NCI-H82 treated with DMSO at 0.1 percent for 48 hours (cell line): Measurements from ENCODE around the gene FAR2.
"Not testable (repeated sequence)": the region's sequence is repeated elsewhere in the genome, so short reads cannot be mapped to it uniquely, and the experiment has no call there.

Source experiments
- DNase-seq: peaks from one replicate; lab custom pipeline; 2025; ENCODE audit not compliant: unreplicated experiment; lab: John Stamatoyannopoulos, UW

FAR2 gene

DNA sequence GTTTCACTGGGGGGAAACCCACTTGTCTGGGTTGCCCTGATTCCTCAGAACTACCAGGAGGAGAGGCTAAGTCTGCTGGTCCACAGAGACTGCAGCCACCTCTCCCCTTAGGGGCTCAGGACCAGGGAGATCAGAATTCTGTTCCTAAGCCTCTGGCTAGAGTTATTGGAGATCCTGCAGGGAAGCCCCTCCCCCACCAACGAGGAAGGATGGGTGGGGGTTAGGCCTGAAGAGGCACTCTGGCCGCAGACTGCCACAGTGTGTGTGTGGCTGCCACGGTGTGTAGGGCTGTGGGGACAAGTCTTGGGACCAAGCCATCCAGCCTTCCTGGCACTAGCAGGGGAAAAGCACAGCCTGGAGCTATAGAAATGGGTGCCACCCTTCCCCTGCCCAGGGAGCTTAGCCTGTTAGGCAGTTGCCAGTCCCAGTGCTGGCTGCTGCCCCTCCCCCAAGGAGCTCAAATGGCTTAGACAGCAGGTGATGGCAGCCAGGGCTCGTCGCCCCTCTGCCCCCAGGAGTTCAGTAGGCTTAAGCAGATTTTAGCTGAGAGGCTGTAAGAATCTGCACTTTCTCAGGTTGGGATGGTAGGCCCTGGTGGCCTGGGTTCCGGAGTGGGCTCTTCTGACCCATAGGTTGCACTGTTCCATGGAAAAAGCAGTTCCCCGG, 124.2 kb downstream of the FAR2 start:
- DNase-seq: peak; percentile 64

DNA sequence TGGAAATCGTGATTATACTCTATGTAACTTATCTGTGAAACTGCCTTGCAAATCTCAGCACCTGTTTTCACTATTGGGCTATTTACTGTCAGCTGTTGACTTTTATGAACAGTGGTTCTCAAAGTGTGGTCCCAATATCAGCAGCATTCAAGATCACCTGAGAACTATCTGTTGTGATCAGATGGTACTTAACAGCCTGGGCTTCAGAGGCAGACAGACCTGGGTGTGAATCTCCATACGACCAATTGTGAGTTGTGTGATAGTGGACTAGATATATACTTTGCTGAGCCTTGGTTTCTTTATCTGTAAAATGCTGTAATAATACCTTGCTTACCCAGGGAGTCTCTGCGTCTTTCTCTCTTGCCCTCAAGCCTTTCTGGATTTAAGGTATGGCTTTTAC, 126.8 kb downstream of the FAR2 start:
- no peak for DNase-seq

DNA sequence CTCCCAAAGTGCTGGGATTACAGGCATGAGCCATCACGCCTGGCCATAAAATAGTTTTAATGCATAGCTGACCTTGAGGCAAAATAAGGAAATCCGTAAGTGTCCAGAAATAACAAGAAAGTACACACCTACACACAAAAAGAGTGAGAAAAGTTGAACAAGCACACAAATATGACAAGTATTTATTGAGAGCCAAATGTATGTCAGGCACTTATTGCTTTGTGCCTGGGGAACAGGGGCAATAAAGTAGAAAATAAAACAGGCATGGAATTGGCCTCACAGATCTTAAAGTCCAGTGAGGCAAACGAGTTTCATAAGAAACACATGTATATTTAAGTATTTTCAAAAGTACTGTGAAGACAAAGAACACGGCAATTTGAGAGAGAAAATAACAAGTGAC, 128.2 kb downstream of the FAR2 start:
- DNase-seq: no peak

DNA sequence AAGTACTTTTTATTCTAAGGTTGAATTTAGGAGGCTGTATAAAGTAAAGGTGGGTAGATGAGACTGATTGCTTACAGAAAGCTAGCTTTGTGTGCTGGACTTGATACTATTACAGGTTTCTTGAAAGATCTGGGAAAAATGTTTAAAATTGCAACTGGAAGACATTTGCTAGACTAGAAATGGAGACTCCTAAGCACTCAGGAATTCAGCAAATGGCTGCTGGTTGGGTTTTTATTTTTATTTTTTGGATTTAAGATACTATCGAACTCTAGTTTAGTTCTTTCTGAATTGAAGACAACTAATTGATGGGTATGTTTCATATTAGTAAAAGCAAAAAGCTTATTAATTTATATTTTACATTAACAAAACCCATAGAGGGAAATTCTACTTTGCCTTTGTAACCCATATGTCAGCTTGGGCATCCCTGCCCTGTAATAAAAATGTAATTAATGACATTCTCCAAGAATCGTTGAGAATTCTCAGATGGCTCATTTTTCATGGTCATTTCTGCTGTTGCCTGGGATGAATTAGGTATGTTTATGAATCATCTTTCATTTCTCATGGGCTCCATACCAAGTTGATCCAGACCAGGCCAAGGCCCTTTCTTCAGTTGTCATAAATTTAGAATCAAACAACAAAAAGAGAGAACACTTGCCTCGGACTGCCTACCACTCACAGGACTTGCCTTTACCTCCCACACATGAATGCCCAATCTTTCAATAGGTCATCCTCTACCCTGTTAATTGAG, 129.8 kb downstream of the FAR2 start:
- no peak for DNase-seq

DNA sequence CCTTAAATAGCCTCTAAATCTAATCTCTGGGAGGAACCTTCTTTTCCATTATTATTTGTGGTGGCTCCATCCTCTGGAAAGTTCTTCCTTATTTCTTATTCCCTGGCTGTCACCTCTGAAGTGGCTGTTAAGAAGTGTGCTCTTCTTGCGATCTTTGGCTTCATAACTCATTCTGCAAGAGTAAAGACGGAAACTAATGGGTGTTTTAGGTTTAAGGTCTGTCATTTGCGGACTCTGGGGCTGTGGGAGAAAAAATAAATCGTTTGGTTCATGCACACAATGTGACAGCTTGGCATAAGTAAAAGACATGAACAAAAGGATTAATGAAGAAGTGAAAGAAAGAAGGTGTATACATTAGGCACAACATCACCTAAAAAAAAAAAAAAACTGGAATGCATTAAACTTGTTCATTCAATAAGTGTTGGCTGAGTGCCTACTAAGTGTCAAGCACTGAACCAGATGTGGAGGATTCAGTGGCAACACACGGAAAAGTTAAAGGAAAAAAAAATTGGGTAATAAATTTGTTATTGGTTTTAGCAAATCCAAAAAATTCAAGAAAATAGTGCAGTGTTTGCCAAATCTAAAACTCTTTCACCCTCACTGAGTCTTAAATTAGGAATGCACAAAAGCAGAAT, 132.4 kb downstream of the FAR2 start:
- no peak for DNase-seq

DNA sequence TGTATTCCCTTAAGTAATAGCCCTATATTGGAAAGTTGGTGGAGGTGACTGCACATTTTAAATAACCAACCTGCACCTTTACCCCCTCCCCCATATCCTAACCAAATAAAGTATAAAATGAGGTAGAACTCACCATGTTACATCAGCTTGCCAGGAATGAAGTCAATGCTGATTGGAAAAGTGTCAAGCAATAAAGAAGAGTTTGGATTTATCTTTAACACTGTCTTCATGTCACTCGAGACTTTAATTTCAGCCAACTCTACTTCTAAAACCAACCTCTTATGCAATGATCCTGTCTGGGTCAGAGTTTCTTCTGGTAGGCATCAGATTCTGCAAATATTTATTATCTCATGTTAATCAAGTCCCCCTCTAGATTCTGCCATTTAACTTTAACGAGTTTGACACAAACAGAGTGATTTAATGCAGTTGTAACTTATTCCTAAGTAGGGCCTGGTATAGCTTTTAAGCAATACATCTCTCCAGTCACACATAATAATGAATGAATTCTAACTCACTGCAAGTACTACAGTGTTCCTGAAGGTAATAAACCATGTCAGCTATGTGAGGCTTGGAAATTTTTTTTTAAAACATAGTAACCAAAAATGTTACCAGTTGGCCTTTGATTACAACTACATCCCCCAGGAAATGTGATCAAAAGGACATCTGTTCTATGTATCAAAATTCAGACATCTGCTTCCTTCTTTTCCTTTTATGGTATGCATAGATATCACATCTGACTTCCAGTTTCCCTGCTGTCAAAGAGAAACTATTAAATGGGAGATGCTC, 133.1 kb downstream of the FAR2 start:
- no peak for DNase-seq

DNA sequence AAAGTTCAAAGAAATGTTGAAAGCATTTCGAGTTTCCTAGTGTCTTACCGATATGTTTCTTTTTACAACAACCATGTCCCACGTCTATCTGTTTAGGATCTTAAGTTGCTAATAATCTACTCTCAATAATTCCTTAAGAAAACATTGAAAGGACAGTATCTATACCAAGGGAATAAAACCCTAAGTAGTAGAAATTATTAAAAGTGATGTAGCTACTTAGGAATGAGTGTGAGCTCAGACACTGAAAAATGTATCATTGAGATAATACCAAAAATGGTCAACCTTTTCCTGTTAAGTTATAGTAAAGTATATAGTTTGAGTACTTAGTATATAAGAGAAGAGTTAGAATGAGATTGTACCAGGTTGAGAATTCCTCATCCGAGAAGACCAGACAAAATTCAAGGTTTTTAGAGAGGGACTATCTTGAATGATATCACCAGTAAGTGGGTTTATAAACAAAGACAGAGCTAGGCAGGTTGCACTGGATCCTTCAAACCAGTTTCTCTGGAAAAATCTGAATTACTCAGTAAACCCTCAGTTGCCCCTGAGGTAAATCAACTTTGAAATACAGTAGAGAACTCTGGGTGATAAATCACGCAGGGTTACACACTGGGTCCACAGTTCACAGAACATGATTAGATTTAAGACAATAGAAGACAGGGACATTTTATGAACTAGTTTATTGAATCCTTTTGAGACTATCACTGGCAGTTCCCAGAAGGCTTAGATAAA, 135.1 kb downstream of the FAR2 start:
- DNase-seq: no peak

DNA sequence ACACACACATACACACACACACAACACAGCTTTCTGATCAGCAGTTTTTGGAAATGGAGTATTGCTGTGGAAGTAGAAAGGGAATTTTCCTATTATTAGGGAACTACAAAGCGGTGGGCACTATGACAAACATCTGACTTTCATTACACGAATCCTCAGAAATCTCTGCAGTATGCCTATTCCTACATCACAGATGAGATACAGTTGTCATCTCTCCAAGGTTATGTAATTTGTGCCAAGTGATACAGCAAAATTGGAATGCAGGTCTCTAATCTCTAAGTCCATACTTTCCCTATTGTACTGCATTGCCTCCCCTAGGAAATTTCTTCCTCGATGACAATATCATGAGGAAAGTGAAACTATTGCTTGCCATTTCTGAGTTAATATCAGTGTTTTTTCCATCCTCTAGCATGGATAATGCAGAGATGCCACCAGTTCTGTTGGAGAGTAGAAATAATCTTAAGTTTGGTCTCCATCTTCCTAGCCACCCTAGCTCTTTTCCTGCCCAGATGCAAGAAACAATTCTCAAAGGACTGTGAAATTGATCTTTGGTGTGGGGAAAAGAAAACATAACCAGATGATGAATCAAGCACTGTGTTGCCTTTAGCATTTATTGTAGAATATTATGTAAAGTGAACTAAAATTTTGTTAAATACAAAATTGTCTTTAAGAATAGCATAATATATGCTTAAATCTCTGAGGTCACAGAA, 137.2 kb downstream of the FAR2 start:
- DNase-seq: no peak

DNA sequence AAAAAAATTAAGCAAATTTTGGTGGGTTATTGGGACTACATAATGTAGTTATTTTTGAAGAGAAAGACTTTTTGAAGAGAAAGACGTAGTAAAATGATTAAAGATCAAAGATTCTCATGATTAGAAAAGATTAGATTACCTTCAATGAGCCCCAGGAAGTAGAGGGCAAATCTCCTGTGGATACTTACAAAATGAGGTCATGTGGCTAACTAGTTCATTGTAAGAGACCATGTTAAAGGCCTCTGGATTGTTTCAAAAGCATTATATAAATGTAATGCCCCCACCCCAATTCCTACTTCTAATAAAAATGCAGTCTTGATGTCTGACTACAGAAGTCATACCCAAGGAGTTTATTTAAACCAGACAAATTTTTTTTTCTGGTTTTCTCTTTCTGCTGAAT, 138.5 kb downstream of the FAR2 start:
- no peak for DNase-seq

DNA sequence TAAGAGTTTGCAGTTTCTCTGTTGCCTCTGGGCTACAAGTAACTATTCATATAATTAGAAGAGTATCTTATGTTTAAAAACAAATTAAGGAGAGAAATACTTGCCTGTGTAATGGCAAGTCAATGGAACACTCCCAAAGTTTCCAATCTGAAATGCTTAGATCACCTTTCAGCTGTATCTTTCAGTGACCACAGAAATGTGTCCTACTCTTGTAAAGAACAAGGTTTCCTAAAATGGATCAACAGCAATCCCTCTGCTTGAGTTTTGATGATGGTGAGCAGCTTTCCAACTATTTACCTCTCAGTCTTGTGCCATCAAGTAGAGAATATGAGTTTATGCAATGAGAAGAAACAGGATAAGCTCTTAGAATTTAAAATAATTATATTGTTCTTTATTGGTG, 139.0 kb downstream of the FAR2 start:
- no peak for DNase-seq

DNA sequence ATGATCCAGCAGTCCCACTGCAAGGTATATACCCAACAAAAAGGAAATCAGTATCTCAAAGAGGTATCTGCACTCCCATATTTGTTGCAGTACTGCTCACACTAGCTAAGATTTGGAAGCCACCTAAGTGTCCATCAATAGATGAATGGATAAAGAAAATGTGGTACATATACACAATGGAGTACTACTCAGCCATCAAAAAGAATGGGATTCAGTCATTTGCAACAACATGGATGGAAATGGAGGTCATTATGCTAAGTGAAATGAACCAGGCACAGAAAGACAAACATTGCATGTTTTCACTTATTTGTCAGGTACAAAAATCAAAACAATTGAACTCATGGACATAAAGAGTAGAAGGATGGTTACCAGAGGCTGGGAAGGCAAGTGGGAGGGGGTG, 141.4 kb downstream of the FAR2 start:
- not testable (repeated sequence) for DNase-seq

DNA sequence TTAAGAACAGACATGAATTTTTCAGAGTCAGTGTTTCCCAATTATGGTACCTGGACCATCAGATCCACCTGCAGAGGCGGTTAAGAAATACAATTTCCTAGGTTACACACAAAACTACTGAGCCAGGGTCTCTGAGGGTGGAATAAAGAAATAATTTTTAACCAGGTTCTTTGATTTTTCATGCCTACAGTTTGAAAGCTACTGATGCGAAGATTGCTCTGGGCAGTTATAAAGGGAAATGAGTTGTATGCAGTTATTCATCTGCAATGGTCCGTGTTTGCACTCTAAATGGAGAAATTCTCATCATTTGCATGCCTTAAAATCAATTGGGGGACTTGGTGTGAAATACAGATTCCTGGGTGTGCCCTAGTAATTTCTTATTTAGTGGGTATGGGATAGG, 142.1 kb downstream of the FAR2 start:
- no peak for DNase-seq

DNA sequence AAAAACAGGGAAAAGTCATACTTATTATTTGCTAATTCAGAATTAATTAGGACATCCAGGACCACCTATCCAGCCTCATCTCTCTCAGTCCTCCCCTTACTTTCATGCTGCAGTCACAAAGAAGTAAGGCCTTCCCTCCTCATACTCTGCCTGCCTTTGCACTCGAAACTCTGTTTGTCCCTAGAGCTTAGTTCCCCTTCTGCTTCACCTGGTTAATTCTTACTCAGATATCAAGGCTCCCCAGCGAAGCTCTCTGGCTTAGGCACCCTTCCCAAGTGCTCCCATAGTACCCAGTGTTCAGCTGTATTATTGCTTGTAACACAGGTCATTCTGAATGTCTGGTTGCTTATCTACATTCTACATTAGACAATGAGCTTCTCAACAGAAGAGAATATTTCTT, 150.6 kb downstream of the FAR2 start:
- DNase-seq: no peak

DNA sequence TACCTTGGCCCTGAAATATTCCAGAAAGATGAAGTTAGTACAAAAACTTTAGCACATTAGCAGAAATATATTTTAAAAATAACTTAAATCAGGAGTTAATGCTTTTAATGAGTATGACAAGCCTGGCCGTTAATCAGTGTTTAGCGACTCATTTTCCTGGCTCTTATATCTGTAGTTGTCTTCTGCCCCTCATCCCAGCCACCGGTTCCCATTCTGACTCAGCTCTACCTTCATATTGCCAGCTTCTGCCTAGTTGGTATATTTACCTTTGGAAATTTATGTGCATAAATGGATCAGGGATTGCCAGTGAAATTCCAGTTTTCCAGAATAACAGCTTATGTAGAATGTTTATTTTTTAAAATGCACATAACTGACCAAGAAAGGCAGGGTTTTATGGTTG, 152.0 kb downstream of the FAR2 start:
- DNase-seq: no peak

DNA sequence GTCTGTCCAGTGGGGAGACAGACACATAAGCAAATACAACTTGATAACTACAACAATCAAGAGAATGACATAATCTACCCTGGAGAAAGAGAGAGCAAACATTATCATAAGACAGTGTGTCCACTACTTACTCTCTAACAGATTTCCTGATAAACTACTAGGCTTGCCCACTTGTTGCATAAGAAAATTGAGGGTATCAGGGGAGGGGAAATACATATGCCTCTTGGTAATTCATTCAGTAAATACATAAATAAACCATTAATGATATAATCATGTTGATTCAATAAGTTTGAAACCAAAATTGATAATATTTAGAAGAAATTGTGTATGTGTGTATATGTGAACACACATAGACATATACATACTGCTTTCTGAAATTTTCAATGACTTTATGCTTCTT, 155.3 kb downstream of the FAR2 start:
- no peak for DNase-seq

DNA sequence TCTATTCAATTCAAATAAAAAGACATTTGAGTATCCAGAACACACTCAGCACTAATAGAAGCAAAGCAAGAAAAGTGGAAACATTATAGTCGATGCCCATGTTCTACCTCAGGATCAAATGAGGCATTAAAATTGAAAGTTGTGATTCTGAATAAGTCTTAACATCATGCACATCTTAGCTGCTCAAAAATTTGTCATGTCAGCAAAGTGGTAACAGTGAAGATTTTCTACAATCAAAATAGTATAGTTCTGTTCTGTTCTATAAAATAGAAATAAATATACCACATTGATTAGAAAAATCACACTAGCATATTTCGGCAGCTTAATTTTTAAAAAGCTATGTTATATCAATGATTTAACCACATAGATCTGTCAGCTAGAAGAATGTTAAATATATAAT, 157.2 kb downstream of the FAR2 start:
- DNase-seq: no peak

DNA sequence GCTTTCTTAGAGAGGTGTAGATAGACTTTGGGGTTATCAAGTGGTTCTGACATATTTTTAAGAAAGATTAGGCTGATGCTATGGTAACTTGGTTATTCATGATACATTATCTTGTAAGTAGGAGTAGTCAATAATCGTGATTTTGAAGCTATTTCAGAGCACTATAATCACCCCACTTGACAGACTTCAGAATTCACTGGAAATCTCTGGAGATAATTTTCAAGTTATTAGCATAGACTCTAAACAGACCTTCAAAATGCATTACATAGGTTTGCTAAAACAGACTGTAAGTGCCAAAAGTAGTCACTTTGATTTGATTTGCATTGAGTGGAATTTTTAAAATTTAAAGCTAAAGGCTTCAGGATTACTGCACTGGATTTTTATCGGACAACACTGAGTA, 157.6 kb downstream of the FAR2 start:
- no peak for DNase-seq

DNA sequence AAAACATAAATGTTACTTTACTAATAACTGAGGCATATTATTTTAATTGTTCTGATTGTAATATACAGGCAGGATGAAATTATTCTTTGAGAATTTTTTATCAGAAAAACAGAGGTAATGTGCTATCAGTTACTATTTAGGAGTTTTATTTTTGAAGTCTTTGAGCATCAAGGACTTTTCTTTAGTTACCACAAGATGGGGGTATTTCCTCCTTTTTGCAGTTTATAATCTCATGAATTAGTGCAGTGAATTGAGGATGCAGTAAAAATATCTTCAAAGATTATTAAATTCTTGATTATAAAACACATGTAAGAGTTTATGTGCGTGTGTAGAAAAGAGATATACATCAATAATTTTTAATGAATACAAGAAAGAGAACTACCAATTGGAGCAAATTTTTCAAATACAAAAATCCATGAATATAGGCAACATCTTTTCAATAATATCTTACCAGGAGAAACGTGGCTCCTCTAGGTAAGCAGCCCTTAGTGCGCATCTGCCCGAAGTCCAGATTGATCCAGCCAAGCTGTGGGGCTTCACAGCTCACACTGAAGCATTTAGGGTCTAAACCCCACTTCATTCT, 160.3 kb downstream of the FAR2 start:
- DNase-seq: no peak

DNA sequence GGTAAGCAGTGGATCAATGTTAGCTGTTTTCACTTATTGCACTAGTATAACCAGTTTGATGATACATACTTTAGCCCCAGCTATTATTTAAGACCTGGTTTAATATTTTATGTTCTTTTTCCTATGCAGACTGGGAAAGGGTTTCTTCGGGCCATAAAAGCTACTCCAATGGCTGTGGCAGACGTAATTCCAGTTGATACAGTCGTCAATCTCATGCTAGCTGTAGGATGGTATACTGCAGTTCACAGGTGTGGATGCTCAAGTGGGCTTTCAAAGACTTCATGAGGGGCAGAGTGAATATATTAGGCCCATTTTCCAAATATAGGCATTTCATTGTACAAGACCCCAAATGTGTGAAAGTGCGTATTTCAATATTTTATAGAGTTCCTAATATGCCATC, 161.8 kb downstream of the FAR2 start:
- DNase-seq: no peak

DNA sequence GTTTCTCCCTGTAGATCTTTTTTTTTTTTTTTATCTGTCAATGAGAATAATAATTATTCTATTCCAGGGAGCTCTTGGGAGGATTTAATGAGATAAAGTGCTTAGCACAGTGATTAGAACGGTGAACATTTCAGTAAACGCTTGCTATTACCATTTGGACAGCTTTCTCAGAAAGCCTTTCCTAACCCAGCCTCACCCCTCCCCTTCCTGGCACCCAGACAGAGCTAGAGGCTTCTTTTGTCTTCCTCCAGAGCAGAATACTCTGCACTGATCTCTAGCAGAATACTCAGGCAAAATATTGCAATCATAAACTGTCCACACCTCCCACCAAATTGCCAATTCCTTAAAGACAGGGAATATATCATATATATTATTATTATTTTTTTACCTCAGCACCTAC, 165.3 kb downstream of the FAR2 start:
- DNase-seq: peak; percentile 64
